Measurements from ENCODE around the gene RNF20. TPM values are rescaled to one million over a fixed set of nuclear protein-coding genes. Genes with fewer than 3 reads are reported as not detected.

Gene RNF20
- total RNA-seq, 1 donor from 2014 or later = 52.2 TPM

GRCh38 chr9:101571114-101571513 is 37.5 kb downstream of the RNF20 start:
- TF ChIP-seq CTCF (conservative IDR thresholded peaks at IDR 0.05) = no peak
- H3K36me3 Mint-ChIP-seq = peaks cover 16% of the 10 kb centered on the region
- H3K9me3 Mint-ChIP-seq = no peaks in the 10 kb centered on the region
- H3K4me1 Mint-ChIP-seq (ENCODE audit: unreplicated experiment) = peaks cover 4% of the 10 kb centered on the region
- no peak overlapping the region for H3K27ac Mint-ChIP-seq
- no peak overlapping the region for H3K4me3 Mint-ChIP-seq
- no peaks in the 10 kb centered on the region for H3K27me3 Mint-ChIP-seq
- no peak for DNase-seq (ENCODE audit: extremely low spot score, unreplicated experiment)

GRCh38 chr9:101572316-101572715 is 38.7 kb downstream of the RNF20 start:
- Mint-ChIP-seq H3K36me3 (peaks cover 11% of the 10 kb centered on the region), H3K27ac (no peak overlapping the region), H3K9me3 (no peaks in the 10 kb centered on the region), H3K4me1 (ENCODE audit: unreplicated experiment) (peaks cover 4% of the 10 kb centered on the region), H3K27me3 (no peaks in the 10 kb centered on the region), H3K4me3 (no peak overlapping the region)
- no peak for TF ChIP-seq CTCF (conservative IDR thresholded peaks at IDR 0.05)
- DNase-seq (ENCODE audit: extremely low spot score, unreplicated experiment) = no peak

GRCh38 chr9:101574731-101575333 is 41.2 kb downstream of the RNF20 start:
- no peak for DNase-seq (ENCODE audit: extremely low spot score, unreplicated experiment)
- H3K27me3 Mint-ChIP-seq = no peaks in the 10 kb centered on the region
- H3K27ac Mint-ChIP-seq = no peak overlapping the region
- H3K9me3 Mint-ChIP-seq = no peaks in the 10 kb centered on the region
- H3K4me1 Mint-ChIP-seq (ENCODE audit: unreplicated experiment) = peaks cover 4% of the 10 kb centered on the region
- no peak for TF ChIP-seq CTCF (conservative IDR thresholded peaks at IDR 0.05)
- H3K4me3 Mint-ChIP-seq = no peak overlapping the region
- no peaks in the 10 kb centered on the region for H3K36me3 Mint-ChIP-seq

DNA sequence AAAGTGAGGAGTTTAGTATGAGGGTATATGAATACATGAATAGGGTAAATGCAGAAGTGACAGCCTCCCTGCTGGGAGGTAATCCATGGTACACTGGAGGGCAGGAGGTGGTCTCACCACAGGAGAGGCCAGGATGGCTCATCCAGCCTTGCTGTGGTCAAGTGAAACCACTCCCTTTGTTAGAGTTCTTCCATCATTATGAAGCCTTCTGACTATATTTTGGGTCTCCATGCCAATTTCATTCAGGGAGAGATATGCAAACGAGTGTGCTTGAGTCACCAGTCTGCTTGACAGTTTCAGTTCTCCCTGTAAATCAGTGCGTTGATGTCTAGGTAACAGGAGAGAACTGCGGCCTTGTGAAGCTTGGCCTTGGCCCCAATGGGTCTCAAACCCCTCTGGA is 44.7 kb downstream of the RNF20 start:
- no peaks in the 10 kb centered on the region for H3K4me1 Mint-ChIP-seq (ENCODE audit: unreplicated experiment)
- H3K36me3 Mint-ChIP-seq = no peaks in the 10 kb centered on the region
- no peak for DNase-seq (ENCODE audit: extremely low spot score, unreplicated experiment)
- H3K4me3 Mint-ChIP-seq = no peak overlapping the region
- no peaks in the 10 kb centered on the region for H3K27me3 Mint-ChIP-seq
- no peak overlapping the region for H3K27ac Mint-ChIP-seq
- TF ChIP-seq CTCF (conservative IDR thresholded peaks at IDR 0.05) = no peak
- no peaks in the 10 kb centered on the region for H3K9me3 Mint-ChIP-seq

- no peak for TF ChIP-seq CTCF (conservative IDR thresholded peaks at IDR 0.05)
- Mint-ChIP-seq H3K36me3 (no peaks in the 10 kb centered on the region), H3K27me3 (no peaks in the 10 kb centered on the region), H3K9me3 (no peaks in the 10 kb centered on the region), H3K27ac (no peak overlapping the region), H3K4me1 (ENCODE audit: unreplicated experiment) (no peaks in the 10 kb centered on the region), H3K4me3 (no peak overlapping the region)
- no peak for DNase-seq (ENCODE audit: extremely low spot score, unreplicated experiment)
Observed at GRCh38 chr9:101579711-101580545, 46.3 kb downstream of the RNF20 start.
